ENCODE results near the gene DLGAP1.
"Not testable (repeated sequence)": the region's sequence is repeated elsewhere in the genome, so short reads cannot be mapped to it uniquely, and the experiment has no call there.

DLGAP1 gene

DNA sequence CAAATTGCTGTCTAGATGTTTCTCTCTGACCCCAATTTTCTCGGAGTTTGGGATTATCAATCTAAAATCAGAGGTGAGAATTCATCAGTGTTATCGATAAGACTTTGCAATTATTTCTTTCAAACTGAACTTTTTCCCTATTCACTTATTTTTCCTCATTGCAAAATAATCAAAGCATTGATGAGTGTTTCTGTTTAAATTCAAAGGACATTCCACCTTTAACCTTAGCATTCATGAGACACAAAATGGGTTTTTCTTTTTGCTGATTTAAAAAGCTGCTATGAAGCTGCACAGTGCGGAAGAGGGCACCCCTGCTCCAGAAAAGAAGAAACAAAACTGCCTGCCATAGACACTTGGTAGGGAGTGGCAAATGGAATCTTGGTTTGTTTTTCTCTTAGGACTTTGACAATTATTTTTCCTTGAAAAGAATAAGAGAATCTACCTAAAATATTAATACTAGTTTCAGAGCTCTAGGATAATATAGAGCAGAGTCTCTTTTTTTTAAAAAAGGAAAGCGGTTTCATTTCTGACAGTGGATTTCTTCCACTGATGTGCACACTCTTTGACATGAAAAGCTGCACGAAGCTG is 801.8 kb downstream of the DLGAP1 start:
- no peak for DNase-seq (ENCODE audit: low spot score)

- peak; percentile 49 for DNase-seq (ENCODE audit: low spot score)
Measured at GRCh38 chr18:3652380-3653262, 802.5 kb downstream of the DLGAP1 start.

DNA sequence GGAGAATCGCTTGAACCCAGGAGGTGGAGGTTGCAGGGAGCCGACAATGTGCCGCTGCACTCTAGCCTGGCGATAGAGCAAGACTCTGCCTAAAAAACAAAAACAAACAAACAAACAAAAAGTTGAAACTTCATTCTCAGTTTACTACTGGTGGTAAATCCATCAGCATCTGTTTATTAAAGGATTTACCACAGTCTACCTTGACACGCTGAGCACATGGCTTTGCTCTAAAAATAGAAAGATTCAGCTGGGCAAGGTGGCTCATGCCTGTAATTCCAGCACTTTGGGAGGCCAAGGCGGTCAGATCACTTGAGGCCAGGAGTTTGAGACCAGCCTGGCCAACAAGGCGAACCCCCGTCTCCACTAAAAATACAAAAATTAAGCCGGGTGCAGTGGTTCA is 803.8 kb downstream of the DLGAP1 start:
- no peak for DNase-seq (ENCODE audit: low spot score)

DNA sequence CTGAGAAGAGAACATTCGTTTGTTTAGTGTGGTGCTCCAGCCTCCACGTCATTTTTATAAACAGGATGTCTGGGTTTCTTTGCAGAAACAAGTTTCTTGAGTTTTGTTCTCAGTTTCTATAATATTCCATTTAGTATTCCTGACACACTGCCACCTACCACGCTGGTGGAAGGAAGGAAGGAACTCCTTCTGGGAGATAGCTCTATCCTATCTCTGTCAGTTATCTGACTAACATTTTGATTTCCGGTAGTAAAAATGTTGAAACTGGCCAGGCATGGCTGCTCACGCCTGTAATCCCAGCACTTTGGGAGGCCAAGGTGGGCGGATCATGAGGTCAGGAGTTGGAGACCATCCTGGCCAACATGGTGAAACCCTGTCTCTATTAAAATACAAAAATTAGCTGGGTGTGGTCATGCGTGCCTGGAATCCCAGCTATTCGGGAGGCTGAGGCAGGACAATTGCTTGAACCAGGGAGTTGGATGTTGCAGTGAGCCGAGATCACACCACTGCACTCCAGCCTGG is 804.5 kb downstream of the DLGAP1 start:
- DNase-seq (ENCODE audit: low spot score) = not testable (repeated sequence)

- DNase-seq (ENCODE audit: low spot score) = no peak
Measured at GRCh38 chr18:3649633-3650426, 805.3 kb downstream of the DLGAP1 start.

- DNase-seq (ENCODE audit: low spot score) = no peak
Measured at GRCh38 chr18:3649135-3649632, 805.9 kb downstream of the DLGAP1 start.

- no peak for DNase-seq (ENCODE audit: low spot score)
Measured at GRCh38 chr18:3648641-3649040, 806.5 kb downstream of the DLGAP1 start.

DNA sequence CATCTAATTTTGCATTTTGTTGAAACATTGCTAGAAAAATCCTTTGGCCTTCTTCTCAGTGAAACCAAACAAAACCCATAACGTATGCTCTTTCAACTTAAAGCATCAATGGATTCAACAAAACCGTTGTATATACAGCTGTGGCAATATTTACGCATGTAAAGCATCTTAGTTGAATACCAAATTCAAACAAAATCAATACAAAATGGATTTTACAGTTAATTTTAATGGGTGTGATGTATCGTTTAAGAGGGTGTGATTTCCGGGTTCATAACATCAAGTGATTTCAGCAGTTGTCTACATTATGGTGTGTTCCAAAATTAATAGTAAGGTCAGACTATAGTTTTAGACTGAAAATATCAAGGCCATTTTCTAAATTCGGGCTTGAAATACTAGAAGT is 806.9 kb downstream of the DLGAP1 start:
- DNase-seq (ENCODE audit: low spot score) = no peak

DNA sequence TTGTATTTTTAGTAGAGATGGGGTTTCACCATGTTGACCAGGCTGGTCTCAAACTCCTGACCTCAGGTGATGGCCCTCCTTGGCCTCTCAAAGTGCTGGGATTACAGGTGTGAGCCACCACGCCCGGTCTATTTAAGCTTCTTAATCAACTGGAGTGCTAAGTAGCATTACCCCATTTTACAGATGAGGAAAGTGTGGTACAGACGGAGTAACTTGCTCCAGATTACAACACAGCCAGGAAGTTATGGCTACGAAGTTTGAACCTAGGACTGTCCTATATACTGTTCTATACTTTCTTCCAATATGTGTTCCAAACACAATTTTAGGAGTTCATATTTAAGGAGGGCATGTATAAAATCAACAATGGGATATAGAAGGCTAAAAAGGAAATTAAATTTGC is 807.5 kb downstream of the DLGAP1 start:
- no peak for DNase-seq (ENCODE audit: low spot score)

GRCh38 chr18:3645384-3646156 is 809.5 kb downstream of the DLGAP1 start:
- no peak for DNase-seq (ENCODE audit: low spot score)

DNA sequence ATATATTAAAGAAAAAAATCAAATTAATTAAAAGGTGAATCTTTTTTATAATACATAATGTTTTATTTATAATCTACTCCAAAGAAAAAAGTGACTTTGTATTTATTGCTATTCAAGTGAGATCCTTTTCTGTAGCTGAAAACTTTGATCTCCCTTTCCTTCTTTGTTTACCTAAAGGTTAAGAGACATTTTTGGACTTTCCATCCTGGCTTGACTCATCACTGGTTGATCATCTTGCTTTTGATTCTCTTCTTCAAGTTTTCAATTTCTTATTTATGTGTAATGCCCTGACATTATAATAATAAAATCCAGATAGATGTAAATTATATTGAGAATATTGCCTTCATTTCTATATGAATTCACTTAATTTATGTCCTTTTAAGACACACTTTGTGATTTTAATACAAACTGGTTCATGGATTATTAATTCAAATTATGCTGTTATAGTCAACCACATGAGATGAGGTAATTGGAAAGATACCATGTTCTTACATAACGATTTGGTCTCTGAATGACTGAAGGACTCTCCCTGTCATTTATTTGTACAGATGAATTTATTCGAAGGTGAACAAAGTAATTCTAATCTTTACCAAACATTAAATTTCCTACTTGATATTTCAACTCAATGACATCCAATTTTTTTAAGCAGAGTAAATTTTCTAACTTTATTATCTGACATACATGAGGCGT is 820.7 kb downstream of the DLGAP1 start:
- no peak for DNase-seq (ENCODE audit: low spot score)

- DNase-seq (ENCODE audit: low spot score) = no peak
Measured at GRCh38 chr18:3631887-3632286, 823.2 kb downstream of the DLGAP1 start.

- no peak for DNase-seq (ENCODE audit: low spot score)
Measured at GRCh38 chr18:3626929-3627458, 828.1 kb downstream of the DLGAP1 start.

DNA sequence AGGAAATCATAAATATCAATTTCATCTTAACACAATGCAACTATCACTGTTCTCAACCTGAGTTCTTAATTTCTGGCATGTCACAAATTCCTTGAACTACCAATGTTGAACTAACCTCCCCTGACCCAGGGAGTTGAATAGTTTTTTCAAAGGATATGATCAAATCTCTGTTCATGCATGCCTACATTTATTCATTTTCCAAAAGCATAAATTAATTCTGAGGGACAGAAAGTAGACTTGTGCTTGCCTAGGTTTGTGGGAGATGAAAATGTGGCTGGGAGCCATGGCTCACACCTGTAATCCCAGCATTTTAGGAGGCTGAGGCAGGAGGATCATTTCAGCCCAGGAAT is 829.4 kb downstream of the DLGAP1 start:
- DNase-seq (ENCODE audit: low spot score) = no peak

DNA sequence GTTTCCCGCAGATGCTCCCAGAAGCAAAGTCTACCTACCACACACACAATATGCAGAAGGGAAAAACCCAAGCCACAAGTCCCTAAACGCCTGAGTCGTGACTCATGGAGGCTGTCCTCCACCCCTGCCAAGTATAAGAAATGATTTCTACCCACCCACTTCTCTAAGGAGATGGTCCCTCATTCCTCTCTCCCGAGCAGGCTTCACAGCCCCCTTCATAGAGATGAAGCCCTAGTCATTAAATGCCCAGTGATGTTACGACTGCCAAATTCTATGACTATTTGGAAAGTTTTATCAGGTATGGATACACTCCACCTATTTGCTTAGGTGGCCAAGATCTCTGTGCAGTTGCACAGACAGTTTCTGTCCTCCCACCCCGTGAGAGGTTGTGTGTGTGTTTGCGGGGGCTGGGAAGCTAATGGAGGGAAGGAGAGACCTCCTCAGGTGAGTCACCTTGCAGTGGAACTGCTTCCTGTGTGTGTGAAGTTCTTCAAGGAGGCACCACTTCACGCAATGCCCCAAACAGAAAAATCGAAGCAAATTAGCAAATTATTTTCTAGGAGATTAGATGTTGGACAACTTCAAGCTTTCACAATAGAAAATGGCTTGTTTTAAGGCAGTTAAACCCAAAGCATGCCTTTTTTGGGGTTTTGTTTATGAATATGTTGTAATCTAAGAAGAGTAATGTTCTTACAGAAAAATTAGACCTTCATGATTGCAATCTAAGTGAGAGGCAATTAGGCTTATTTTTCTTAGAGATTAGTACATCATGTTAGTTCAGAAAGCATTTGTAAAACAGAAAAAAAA is 830.0 kb downstream of the DLGAP1 start:
- DNase-seq (ENCODE audit: low spot score) = no peak

GRCh38 chr18:3624546-3624934 is 830.6 kb downstream of the DLGAP1 start:
- no peak for DNase-seq (ENCODE audit: low spot score)

GRCh38 chr18:3623769-3624545 is 831.1 kb downstream of the DLGAP1 start:
- DNase-seq (ENCODE audit: low spot score) = peak; percentile 67

DNA sequence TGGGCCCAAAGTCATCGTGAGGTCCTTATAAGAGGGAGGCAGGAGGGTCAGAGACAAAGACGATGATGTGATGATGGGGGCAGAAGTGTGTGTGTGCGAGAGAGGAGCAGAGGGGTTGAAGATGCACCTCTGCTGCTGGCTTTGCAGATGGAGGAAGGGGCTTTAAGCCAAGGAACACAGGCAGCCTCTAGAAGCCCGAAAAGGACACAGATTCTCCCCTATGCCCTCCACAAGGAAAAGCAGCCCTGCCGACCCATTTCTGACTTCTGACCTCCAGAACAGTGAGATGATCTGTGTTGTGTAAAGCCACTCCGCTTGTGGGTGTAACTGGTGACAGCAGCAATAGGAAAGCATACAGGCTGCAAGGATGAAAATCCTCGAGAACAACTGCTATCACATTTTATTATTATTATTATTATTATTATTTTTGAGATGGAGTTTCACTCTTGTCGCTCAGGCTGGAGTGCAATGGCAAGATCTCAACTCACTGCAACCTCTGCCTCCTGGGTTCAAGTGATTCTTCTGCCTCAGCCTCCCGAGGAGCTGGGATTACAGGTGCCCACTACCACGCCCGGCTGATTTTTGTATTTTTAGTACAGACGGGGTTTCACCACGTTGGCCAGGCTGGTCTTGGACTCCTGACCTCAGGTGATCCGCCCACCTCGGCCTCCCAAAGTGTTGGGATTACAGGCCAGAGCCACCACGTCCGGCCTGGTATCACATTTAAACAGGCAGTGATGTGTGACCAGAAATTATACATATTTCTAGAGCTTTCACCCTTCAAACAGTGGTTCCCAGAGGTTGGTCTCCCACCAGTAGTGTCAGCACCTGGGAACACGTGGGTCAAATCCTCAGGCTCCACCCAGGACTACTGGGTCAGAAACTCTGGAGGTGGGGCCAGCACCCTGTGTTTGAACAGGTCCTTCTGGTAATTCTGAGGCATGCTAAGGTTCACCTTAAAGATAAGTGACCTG is 834.7 kb downstream of the DLGAP1 start:
- no peak for DNase-seq (ENCODE audit: low spot score)

All from iPS-NIHi11 (cell line).